HepG2 (cell line): Measurements from ENCODE around the gene SEMA4B. TPM values are rescaled to one million over a fixed set of nuclear protein-coding genes. Genes with fewer than 3 reads are reported as not detected.

Experiments
- ADNP ChIP-seq: sonication (generic); formaldehyde crosslinking; IDR thresholded peaks from 2 replicates; pipeline ENCODE4 v1.4.0; 2020; ENCODE audit warnings: missing genetic modification reagents
- BCL3 ChIP-seq: sonication (generic); formaldehyde crosslinking; IDR thresholded peaks from 2 replicates; pipeline ENCODE4 v1.5.1; 2020; ENCODE audit warnings: mild to moderate bottlenecking, missing genetic modification reagents, moderate library complexity
- FIP1L1 ChIP-seq: fragments of 200-400 bp; formaldehyde crosslinking; IDR thresholded peaks from 2 replicates; pipeline ENCODE4 v1.6.1; 2018; ENCODE audit warnings: low read depth, mild to moderate bottlenecking, low read length, moderate library complexity, borderline replicate concordance; ENCODE audit not compliant: insufficient read depth
- IRF9 ChIP-seq: sonication (generic); formaldehyde crosslinking; IDR thresholded peaks from 2 replicates; pipeline ENCODE4 v1.8.0; 2022; ENCODE audit warnings: missing genetic modification reagents, mild to moderate bottlenecking, borderline replicate concordance
- MAFK ChIP-seq, 2 experiments: IDR thresholded peaks in 1 of 2; conservative IDR thresholded peaks in 1 of 2; 2 replicates each; pipeline ENCODE4 v1.6.1; 2011; ENCODE audit warnings: improper control_type of control experiment in 2 of 2, low read length in 2 of 2
- MATR3 ChIP-seq: sonication (generic); formaldehyde crosslinking; IDR thresholded peaks from 2 replicates; pipeline ENCODE4 v1.4.0; 2020; ENCODE audit warnings: missing genetic modification reagents
- MLXIP ChIP-seq: sonication (generic); formaldehyde crosslinking; IDR thresholded peaks from 2 replicates; pipeline ENCODE4 v1.9.0; 2021; ENCODE audit warnings: missing genetic modification reagents, borderline replicate concordance
- NFIB ChIP-seq: sonication (generic); formaldehyde crosslinking; IDR thresholded peaks from 2 replicates; pipeline ENCODE4 v1.9.0; 2021; ENCODE audit warnings: missing genetic modification reagents, mild to moderate bottlenecking, borderline replicate concordance
- NFRKB ChIP-seq: fragments of 450-650 bp; IDR thresholded peaks from 2 replicates; pipeline ENCODE4 v1.6.1; 2017
- NPAS2 ChIP-seq: sonication (generic); formaldehyde crosslinking; IDR thresholded peaks from 2 replicates; pipeline ENCODE4 v1.8.0; 2022; ENCODE audit warnings: mild to moderate bottlenecking, missing genetic modification reagents, borderline replicate concordance
- NR0B2 ChIP-seq: sonication (generic); formaldehyde crosslinking; IDR thresholded peaks from 2 replicates; pipeline ENCODE4 v1.4.0; 2020; ENCODE audit warnings: mild to moderate bottlenecking, missing genetic modification reagents
- PAWR ChIP-seq: sonication (generic); formaldehyde crosslinking; IDR thresholded peaks from 2 replicates; pipeline ENCODE4 v1.4.0; 2020; ENCODE audit warnings: missing genetic modification reagents, mild to moderate bottlenecking, borderline replicate concordance
- RBAK ChIP-seq: sonication (generic); formaldehyde crosslinking; IDR thresholded peaks from 2 replicates; pipeline ENCODE4 v1.5.1; 2020; ENCODE audit warnings: mild to moderate bottlenecking, missing genetic modification reagents
- REL ChIP-seq: sonication (generic); formaldehyde crosslinking; conservative IDR thresholded peaks from 2 replicates; pipeline ENCODE4 v1.8.0; 2022; ENCODE audit warnings: mild to moderate bottlenecking, missing genetic modification reagents, moderate library complexity
- RFX5 ChIP-seq: IDR thresholded peaks from 2 replicates; pipeline ENCODE4 v1.6.1; 2011; ENCODE audit warnings: low read depth, low read length, improper control_type of control experiment
- RNF2 ChIP-seq: fragments of 450-650 bp; conservative IDR thresholded peaks from 2 replicates; pipeline ENCODE4 v1.6.1; 2016; ENCODE audit warnings: low read depth
- SPEN ChIP-seq: sonication (generic); formaldehyde crosslinking; IDR thresholded peaks from 2 replicates; pipeline ENCODE4 v1.5.1; 2020; ENCODE audit warnings: low read depth, mild to moderate bottlenecking, missing genetic modification reagents
- ZNF280B ChIP-seq: sonication (generic); formaldehyde crosslinking; IDR thresholded peaks from 2 replicates; pipeline ENCODE4 v1.5.0; 2020; ENCODE audit warnings: missing genetic modification reagents, mild to moderate bottlenecking, borderline replicate concordance
- ZNF30 ChIP-seq: sonication (generic); formaldehyde crosslinking; IDR thresholded peaks from 2 replicates; pipeline ENCODE4 v1.5.0; 2020; ENCODE audit warnings: mild to moderate bottlenecking, missing genetic modification reagents
- ZNF550 ChIP-seq: sonication (generic); formaldehyde crosslinking; IDR thresholded peaks from 2 replicates; pipeline ENCODE4 v1.4.0; 2020; ENCODE audit warnings: mild to moderate bottlenecking, missing genetic modification reagents, borderline replicate concordance
- ZNF576 ChIP-seq: sonication (generic); formaldehyde crosslinking; IDR thresholded peaks from 2 replicates; pipeline ENCODE4 v1.4.0; 2020; ENCODE audit warnings: mild to moderate bottlenecking, missing genetic modification reagents
- ZNF777 ChIP-seq: sonication (generic); formaldehyde crosslinking; IDR thresholded peaks from 2 replicates; pipeline ENCODE4 v1.4.0; 2020; ENCODE audit warnings: missing genetic modification reagents
- polyA plus RNA-seq, 8 experiments: library from polyadenylated mRNA; depleted of rRNA in 3 of 8; stranded (reverse) in 7 of 8; unstranded in 1 of 8; fragments of >200 nt; fragmentation: Illumina TruSeq in 4 of 8; extraction: Trizol in 4 of 8; gene quantifications; 2 replicates each; pipeline versions ENCODE4 v1.2.1 to v1.2.3, GENCODE V29; 2011 to 2016; ENCODE audit warnings: low read depth in 4 of 8, missing spikeins in 1 of 8, mixed read lengths in 1 of 8; ENCODE audit not compliant: insufficient read depth in 1 of 8
- total RNA-seq, 5 experiments: library from RNA; depleted of rRNA; stranded (reverse); fragments of >200 nt; fragmentation: Illumina TruSeq; extraction: Trizol; gene quantifications; 2 replicates each; pipeline ENCODE4 v1.2.3, GENCODE V29; 2016; ENCODE audit warnings: low read depth in 1 of 5

The SEMA4B gene
- total and polyA plus RNA-seq, 2 of the 13 experiments (the other 11 are each of a cell fraction or from before 2014, with no cell fraction given): 2.1 to 17.0 TPM

GRCh38 chr15:90165659-90166489, 35.3 kb upstream of the SEMA4B start (continued):
- no peak for TF ChIP-seq NFIB (CRISPR knock-in tag)
- TF ChIP-seq ZNF550 (CRISPR knock-in tag): no peak
- TF ChIP-seq ADNP: no peak
- TF ChIP-seq RNF2: no peak
- no peak for TF ChIP-seq NR0B2 (CRISPR knock-in tag)
- no peak for TF ChIP-seq ZNF280B
- no peak for TF ChIP-seq RFX5
- peak; percentile 74; the same call in 1 of the 2 replicates for TF ChIP-seq SPEN (CRISPR knock-in tag)
- peak; percentile 60 for TF ChIP-seq IRF9 (CRISPR knock-in tag)
- TF ChIP-seq REL: no peak
- no peak for TF ChIP-seq ZNF576 (CRISPR knock-in tag)
- no peak for TF ChIP-seq RBAK (CRISPR knock-in tag)
- TF ChIP-seq BCL3 (CRISPR knock-in tag): peak; percentile 26; the same call in 1 of the 2 replicates
- TF ChIP-seq MATR3 (CRISPR knock-in tag): no peak
- TF ChIP-seq FIP1L1: no peak
- no peak for TF ChIP-seq ZNF777
- TF ChIP-seq ZNF30 (CRISPR knock-in tag): no peak
- TF ChIP-seq MLXIP (CRISPR knock-in tag): no peak
- TF ChIP-seq NFRKB: no peak
- no peak for TF ChIP-seq NPAS2 (CRISPR knock-in tag)
- no peak for TF ChIP-seq PAWR (CRISPR knock-in tag)
- peak; percentile 46 to 65 for TF ChIP-seq MAFK (conservative IDR thresholded peaks at IDR 0.05 in 1 of 2, IDR thresholded peaks at IDR 0.05 in 1 of 2; ENCODE audit: low read length in 2 of 2)
